ENCODE results near the gene EXOSC7.
A peak's percentile ranks its signal among the peaks of the same experiment; 100 is the strongest.

The EXOSC7 gene

GRCh38 chr3:44958386-44958785 is 17.7 kb upstream of the EXOSC7 start:
- TF ChIP-seq CTCF (IDR thresholded peaks at IDR 0.05; ENCODE audit: insufficient read depth, low read length, missing control alignments) = no peak
- POLR2A ChIA-PET = no interaction called here
- CTCF ChIA-PET = no interaction called here
- no peak for DNase-seq (ENCODE audit: low read depth, low spot score)
- no peak overlapping the region for H3K4me3 ChIP-seq (ENCODE audit: low read depth, low read length)

GRCh38 chr3:44960387-44961026 is 15.5 kb upstream of the EXOSC7 start:
- TF ChIP-seq CTCF (IDR thresholded peaks at IDR 0.05; ENCODE audit: insufficient read depth, low read length, missing control alignments) = no peak
- H3K4me3 ChIP-seq (ENCODE audit: low read depth, low read length) = no peak overlapping the region
- ChIA-PET POLR2A (no interaction called here), CTCF (no interaction called here)
- DNase-seq (ENCODE audit: low read depth, low spot score) = no peak

GRCh38 chr3:44961888-44962287 is 14.2 kb upstream of the EXOSC7 start:
- no peak for DNase-seq (ENCODE audit: low read depth, low spot score)
- POLR2A ChIA-PET = no interaction called here
- CTCF ChIA-PET = no interaction called here
- H3K4me3 ChIP-seq (ENCODE audit: low read depth, low read length) = no peak overlapping the region
- TF ChIP-seq CTCF (IDR thresholded peaks at IDR 0.05; ENCODE audit: insufficient read depth, low read length, missing control alignments) = no peak

- POLR2A ChIA-PET = no interaction called here
Observed at GRCh38 chr3:44962621-44963393, 13.2 kb upstream of the EXOSC7 start.

GRCh38 chr3:44963571-44964325 is 12.3 kb upstream of the EXOSC7 start:
- ChIA-PET CTCF (interaction anchor here (1.2 kb wide), 1 partner anchor 49 kb away, joined by 4 read pairs; no protein-coding TSS in a partner anchor), POLR2A (no interaction called here)
- DNase-seq (ENCODE audit: low read depth, low spot score) = no peak
- H3K4me3 ChIP-seq (ENCODE audit: low read depth, low read length) = no peak overlapping the region
- no peak for TF ChIP-seq CTCF (IDR thresholded peaks at IDR 0.05; ENCODE audit: insufficient read depth, low read length, missing control alignments)

More at GRCh38 chr3:44962621-44963393, 13.2 kb upstream of the EXOSC7 start:
- DNase-seq (ENCODE audit: low read depth, low spot score) = peak; percentile 19
- no peak for TF ChIP-seq CTCF (IDR thresholded peaks at IDR 0.05; ENCODE audit: insufficient read depth, low read length, missing control alignments)
- H3K4me3 ChIP-seq (ENCODE audit: low read depth, low read length) = no peak overlapping the region
- CTCF ChIA-PET = interaction anchor here (1.2 kb wide), 1 partner anchor 48 kb away, joined by 4 read pairs; no protein-coding TSS in a partner anchor

- CTCF ChIA-PET = interaction anchor here (1.0 kb wide), 1 partner anchor 51 kb away, joined by 3 read pairs; no protein-coding TSS in a partner anchor
- POLR2A ChIA-PET = no interaction called here
- TF ChIP-seq CTCF (IDR thresholded peaks at IDR 0.05; ENCODE audit: insufficient read depth, low read length, missing control alignments) = no peak
- no peak for DNase-seq (ENCODE audit: low read depth, low spot score)
- H3K4me3 ChIP-seq (ENCODE audit: low read depth, low read length) = no peak overlapping the region
Observed at GRCh38 chr3:44965165-44965564, 10.9 kb upstream of the EXOSC7 start.

Data from AG04449 (cell line).